Suppressor macrophage (primary cell): ENCODE data around the gene CERS5.

Experiments
- DNase-seq, 4 experiments: peaks; one replicate each; pipeline ENCODE4 v3.0.0-alpha.2; 2020 to 2022

Gene CERS5

GRCh38 chr12:50127546-50127945 is 39.6 kb downstream of the CERS5 start:
- no peak for DNase-seq

- DNase-seq = no peak
These were observed 44.0 kb downstream of the CERS5 start for GRCh38 chr12:50123203-50123602.

GRCh38 chr12:50121641-50122040 is 45.5 kb downstream of the CERS5 start:
- no peak for DNase-seq

- no peak for DNase-seq
These were observed 46.2 kb downstream of the CERS5 start for GRCh38 chr12:50120953-50121352.

- no peak for DNase-seq
These were observed 46.6 kb downstream of the CERS5 start for GRCh38 chr12:50120521-50120920.

GRCh38 chr12:50119387-50119786 is 47.8 kb downstream of the CERS5 start:
- no peak for DNase-seq

- DNase-seq = no peak
These were observed 50.0 kb downstream of the CERS5 start for GRCh38 chr12:50117057-50117622.

GRCh38 chr12:50112456-50113218 is 54.5 kb downstream of the CERS5 start:
- DNase-seq = peak; percentile 59 to 71 (median 67)

- peak; percentile 99 to 100 (median 100) for DNase-seq
These were observed 55.3 kb downstream of the CERS5 start, which contains the start of gene COX14 for GRCh38 chr12:50111693-50112455. TSS of gene COX14 (plus strand) at chr12:50112236. CDS start at chr12:50120044, 7,808 bp downstream.

GRCh38 chr12:50111395-50111692 is 55.8 kb downstream of the CERS5 start:
- no peak for DNase-seq

GRCh38 chr12:50110762-50111351 is 56.3 kb downstream of the CERS5 start:
- peak; percentile 65 to 86 (median 80) for DNase-seq

- peak; percentile 79 to 94 (median 90) for DNase-seq
These were observed 56.9 kb downstream of the CERS5 start for GRCh38 chr12:50110127-50110761.

GRCh38 chr12:50109319-50109718 is 57.9 kb downstream of the CERS5 start:
- DNase-seq = no peak

GRCh38 chr12:50107416-50108268 is 59.5 kb downstream of the CERS5 start:
- DNase-seq = no peak

GRCh38 chr12:50106907-50107306 is 60.3 kb downstream of the CERS5 start:
- no peak for DNase-seq

- DNase-seq = no peak
These were observed 61.2 kb downstream of the CERS5 start for GRCh38 chr12:50105913-50106450.

GRCh38 chr12:50104417-50105366 is 62.5 kb downstream of the CERS5 start:
- DNase-seq = peak in 3 of 4 experiments; percentile 24 to 53 (median 30)

- peak; percentile 40 to 72 (median 51) for DNase-seq
These were observed 63.3 kb downstream of the CERS5 start, which contains the start of gene GPD1 for GRCh38 chr12:50103767-50104321. TSS of gene GPD1 (plus strand) at chr12:50104008. CDS start at chr12:50104051, 43 bp downstream.

- DNase-seq = no peak
These were observed 63.8 kb downstream of the CERS5 start for GRCh38 chr12:50103351-50103750.
